ENCODE results near the gene SSR4. TPM values are rescaled to one million over a fixed set of nuclear protein-coding genes. Genes with fewer than 3 reads are reported as not detected.
A peak's percentile ranks its signal among the peaks of the same experiment; 100 is the strongest.

Gene SSR4
- total RNA-seq, 1 experiment from 2014 or later: 182 TPM

DNA sequence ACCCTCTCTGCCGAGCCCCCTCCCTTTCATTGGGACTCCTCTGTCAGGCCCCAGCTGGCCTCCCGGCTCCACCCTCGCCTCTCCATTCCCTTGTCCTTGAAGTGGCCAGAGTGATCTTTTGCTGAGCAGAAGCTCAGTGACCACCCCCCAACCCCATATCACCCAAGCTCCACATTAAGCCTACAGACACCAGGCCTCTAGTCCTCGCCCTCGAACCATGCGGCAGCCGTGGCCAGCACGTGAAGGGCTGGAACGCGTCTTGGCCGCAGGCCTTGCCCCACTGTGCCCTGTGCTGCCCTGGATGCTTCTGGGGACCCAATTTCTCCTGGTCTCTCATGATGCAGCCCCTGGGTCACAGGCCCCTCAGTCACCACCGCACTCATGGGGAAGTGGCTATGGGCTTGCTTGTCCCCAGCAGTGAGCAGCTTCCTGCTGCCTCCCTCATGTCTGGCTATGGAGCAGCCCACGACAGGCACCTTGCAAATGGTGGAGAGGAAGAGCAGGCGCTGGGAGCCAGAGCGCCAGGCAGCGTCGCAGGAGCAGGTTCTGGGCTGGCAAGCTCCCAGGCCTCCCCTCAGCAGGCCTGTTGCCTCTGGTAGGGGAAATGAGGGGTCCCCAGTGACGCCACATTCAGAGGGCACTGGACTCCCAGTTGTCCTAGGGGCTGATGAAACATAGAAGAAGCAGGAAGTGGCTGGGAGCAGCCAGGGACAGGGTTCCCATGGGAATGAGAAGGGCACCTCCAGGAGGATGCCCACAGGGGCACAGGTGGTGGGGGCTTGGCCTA is 14.4 kb upstream of the SSR4 start (continued):
- TF ChIP-seq CTCF (IDR thresholded peaks at IDR 0.05 in 2 of 3, conservative IDR thresholded peaks at IDR 0.05 in 1 of 3; ENCODE audit: borderline replicate concordance in 1 of 3, insufficient read depth in 1 of 3, low read depth in 2 of 3, low read length in 2 of 3) (no peak), EZH2 (IDR thresholded peaks at IDR 0.05) (no peak), SRF (IDR thresholded peaks at IDR 0.05; ENCODE audit: low read depth) (no peak)

DNA sequence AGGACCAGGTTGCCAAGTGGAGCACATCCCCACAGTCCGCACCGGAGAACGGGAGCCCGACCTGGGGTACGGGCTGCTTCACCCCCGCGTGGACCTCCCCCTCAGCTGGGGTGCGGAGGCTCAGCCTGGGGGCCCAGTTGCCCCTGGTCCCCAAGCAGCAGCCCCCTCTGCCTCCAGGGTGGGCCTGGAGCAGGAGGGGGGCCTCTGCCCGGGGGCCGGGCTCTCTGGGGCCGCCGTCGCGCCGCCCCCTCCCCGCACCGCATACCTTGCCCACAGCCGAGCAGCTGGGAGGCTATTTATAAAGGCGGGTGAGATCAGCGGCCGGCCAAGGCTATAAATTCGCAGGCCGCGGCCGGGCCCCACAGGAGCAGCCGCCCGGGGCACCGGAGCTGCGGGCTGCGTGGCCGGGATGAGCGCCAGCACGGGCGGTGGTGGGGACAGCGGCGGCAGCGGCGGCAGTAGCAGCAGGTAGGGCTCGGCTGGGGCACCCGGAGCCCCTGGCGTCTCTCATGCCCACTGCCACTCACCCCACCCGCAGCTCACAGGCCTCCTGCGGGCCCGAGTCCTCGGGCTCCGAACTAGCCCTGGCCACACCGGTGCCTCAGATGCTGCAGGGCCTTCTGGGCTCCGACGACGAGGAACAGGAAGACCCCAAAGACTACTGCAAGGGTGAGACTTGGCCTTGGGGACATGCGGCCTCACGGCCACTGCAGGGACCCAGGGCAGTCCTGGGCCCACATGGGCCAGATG is 13.6 kb upstream of the SSR4 start, which contains the start of gene SRPK3:
Gene SRPK3, plus strand, starts transcription at position 364 of the 750 bp plus-strand sequence. Its CDS starts 46 bp downstream, at position 410.
- ChIA-PET CTCF (no interaction called here), RAD21 (ENCODE audit: low non-redundant PET in 1 of 2, low total read pairs in 2 of 2, uncharacterized antibody in 2 of 2, unreplicated experiment in 2 of 2) (no interaction called here), POLR2A (no interaction called here)
- Histone ChIP-seq H2AFZ (ENCODE audit: low read depth, low read length, poor library complexity, severe bottlenecking) (no peak within 1 kb of the TSS), H4K20me1 (ENCODE audit: insufficient read depth) (no peaks in the 10 kb centered on the region), H3K79me2 (ENCODE audit: insufficient read depth, low read length) (no peaks in the 10 kb centered on the region), H3K9me2 (ENCODE audit: insufficient read depth) (no peaks in the 10 kb centered on the region), H3K36me3 (ENCODE audit: control insufficient read depth in 1 of 2, insufficient read depth in 2 of 2, low read length in 2 of 2) (no peaks in the 10 kb centered on the region), H3K4me2 (ENCODE audit: low read length) (no peak within 1 kb of the TSS), H3K4me1 (ENCODE audit: control insufficient read depth in 1 of 2, insufficient read depth in 2 of 2, low read length in 2 of 2) (peaks cover 0 to 6% of the 10 kb centered on the region in 2 experiments; a peak in 1 of 4 replicates), H3K9ac (ENCODE audit: low read length) (no peak within 1 kb of the TSS), H3K27ac (ENCODE audit: low read depth, low read length) (no peak within 1 kb of the TSS), H3K9me3 (ENCODE audit: control insufficient read depth in 1 of 2, insufficient read depth in 1 of 2, low read depth in 1 of 2, low read length in 2 of 2) (no peaks in the 10 kb centered on the region), H3K4me3 (replicated peaks in 1 of 2; ENCODE audit: low read depth in 1 of 2, low read length in 2 of 2) (no peak within 1 kb of the TSS), H3K27me3 (ENCODE audit: insufficient read depth, low read length) (no peaks in the 10 kb centered on the region)
- no TSS peak for BruUV-seq (replicated peaks)
- DNase-seq (ENCODE audit: low read depth, low spot score) (no peak), ATAC-seq (no peak)
- intact Hi-C loops (cut with micrococcal nuclease): no loop called here
- 0 out of 2 replicates have a peak, but pooled peaks have one; percentile 7 for TF ChIP-seq POLR2AphosphoS5 (IDR thresholded peaks at IDR 0.05; ENCODE audit: low read depth, low read length)
- no peak for TF ChIP-seq EZH2phosphoT487 (IDR thresholded peaks at IDR 0.05; ENCODE audit: borderline replicate concordance)
- TF ChIP-seq ZFX (IDR thresholded peaks at IDR 0.05): 0 out of 2 replicates have a peak, but pooled peaks have one; percentile 13

Data from HCT116 (cell line).